Measurements from ENCODE around the gene MAML1. TPM values are rescaled to one million over a fixed set of nuclear protein-coding genes. Genes with fewer than 3 reads are reported as not detected.

The MAML1 gene
- total RNA-seq, 8 experiments from 2014 or later: 7.7 to 37.5 (median 13.2) TPM

- peaks cover 8 to 21% of the 10 kb centered on the region in 2 donors for H3K4me1 ChIP-seq (replicated peaks in 1 of 2)
- in situ Hi-C loops (cut with MboI; ENCODE audit: low pct_unique_long_range_greater_than_20kb in 2 of 9, low sequenced_read_pairs in 9 of 9, unreplicated experiment in 9 of 9): no loop called here
- no peak overlapping the region for H3K27ac ChIP-seq
- WGBS, 10 experiments: 47 to 100% (median 73%) methylated on average over 1 to 3 of the region's 3 CpGs; no CpG with 5 or more reads in 4 of the 10 experiments
- no peak overlapping the region for H3K4me3 ChIP-seq
- ATAC-seq (replicated peaks in 6 of 8): no peak
Measured at GRCh38 chr5:179814090-179814489, 81.5 kb downstream of the MAML1 start.

GRCh38 chr5:179815491-179816249 is 83.0 kb downstream of the MAML1 start:
- 73 to 100% (median 88%) methylated on average over 1 to 16 of the region's 21 CpGs; no CpG with 5 or more reads in 4 of the 10 experiments for WGBS, 10 experiments
- Histone ChIP-seq H3K4me1 (replicated peaks in 1 of 2) (peaks cover 22 to 35% of the 10 kb centered on the region in 2 donors), H3K27ac (no peak overlapping the region), H3K4me3 (no peak overlapping the region)
- in situ Hi-C loops (cut with MboI; ENCODE audit: low pct_unique_long_range_greater_than_20kb in 2 of 9, low sequenced_read_pairs in 9 of 9, unreplicated experiment in 9 of 9): no loop called here
- no peak for ATAC-seq (replicated peaks in 6 of 8)

- no peak for ATAC-seq (replicated peaks in 6 of 8)
- peaks cover 22 to 35% of the 10 kb centered on the region in 2 donors for H3K4me1 ChIP-seq (replicated peaks in 1 of 2)
- in situ Hi-C loops (cut with MboI; ENCODE audit: low pct_unique_long_range_greater_than_20kb in 2 of 9, low sequenced_read_pairs in 9 of 9, unreplicated experiment in 9 of 9): no loop called here
- whole genome bisulfite sequencing, 10 experiments: 71 to 100% (median 100%) methylated on average over 2 to 4 of the region's 23 CpGs; no CpG with 5 or more reads in 7 of the 10 experiments
- no peak overlapping the region for H3K27ac ChIP-seq
- H3K4me3 ChIP-seq: peak overlapping the region in 2 of 5 donors; percentile 15 to 16
Measured at GRCh38 chr5:179816401-179816795, 83.8 kb downstream of the MAML1 start.

- no peak for ATAC-seq (replicated peaks in 6 of 8)
- WGBS, 10 experiments: 40% methylated on average over 2 of the region's 72 CpGs; no CpG with 5 or more reads in 9 of the 10 experiments
- in situ Hi-C loops (cut with MboI; ENCODE audit: low pct_unique_long_range_greater_than_20kb in 2 of 9, low sequenced_read_pairs in 9 of 9, unreplicated experiment in 9 of 9): no loop called here
- Histone ChIP-seq H3K27ac (no peak overlapping the region), H3K4me3 (peak overlapping the region in 3 of 5 donors; percentile 2 to 16 (median 15)), H3K4me1 (replicated peaks in 1 of 2) (peaks cover 22 to 35% of the 10 kb centered on the region in 2 donors)
Measured at GRCh38 chr5:179816796-179817469, 84.3 kb downstream of the MAML1 start.

GRCh38 chr5:179817470-179817840 is 84.8 kb downstream of the MAML1 start:
- in situ Hi-C loops (cut with MboI; ENCODE audit: low pct_unique_long_range_greater_than_20kb in 2 of 9, low sequenced_read_pairs in 9 of 9, unreplicated experiment in 9 of 9): no loop called here
- ATAC-seq (replicated peaks in 6 of 8): no peak
- H3K27ac ChIP-seq: no peak overlapping the region
- H3K4me1 ChIP-seq (replicated peaks in 1 of 2): peaks cover 28 to 39% of the 10 kb centered on the region in 2 donors
- WGBS, 10 experiments: 93 to 100% methylated on average over 1 to 3 of the region's 8 CpGs; no CpG with 5 or more reads in 8 of the 10 experiments
- peak overlapping the region in 2 of 5 donors; percentile 2 to 15 for H3K4me3 ChIP-seq

- peak overlapping the region; percentile 89 to 94 for H3K27ac ChIP-seq
Measured at GRCh38 chr5:179817890-179818745, 85.5 kb downstream of the MAML1 start.

GRCh38 chr5:179818746-179819295 is 86.2 kb downstream of the MAML1 start:
- peak; percentile 45 to 74 (median 66) for ATAC-seq (replicated peaks in 6 of 8)
- 20% methylated on average over 1 of the region's 35 CpGs; no CpG with 5 or more reads in 9 of the 10 experiments for WGBS, 10 experiments
- Histone ChIP-seq H3K27ac (peak overlapping the region; percentile 89 to 94), H3K4me3 (peak overlapping the region; percentile 13 to 77 (median 21)), H3K4me1 (replicated peaks in 1 of 2) (peaks cover 29 to 42% of the 10 kb centered on the region in 2 donors)
- in situ Hi-C loops (cut with MboI; ENCODE audit: low pct_unique_long_range_greater_than_20kb in 2 of 9, low sequenced_read_pairs in 9 of 9, unreplicated experiment in 9 of 9): no loop called here

More at GRCh38 chr5:179817890-179818745, 85.5 kb downstream of the MAML1 start:
- WGBS, 10 experiments: 60 to 100% (median 81%) methylated on average over 1 to 7 of the region's 14 CpGs; no CpG with 5 or more reads in 2 of the 10 experiments
- ATAC-seq (replicated peaks in 6 of 8): no peak
- in situ Hi-C loops (cut with MboI; ENCODE audit: low pct_unique_long_range_greater_than_20kb in 2 of 9, low sequenced_read_pairs in 9 of 9, unreplicated experiment in 9 of 9): no loop called here
- Histone ChIP-seq H3K4me1 (replicated peaks in 1 of 2) (peaks cover 29 to 42% of the 10 kb centered on the region in 2 donors), H3K4me3 (peak overlapping the region; percentile 13 to 77 (median 21))

GRCh38 chr5:179819296-179820126 is 86.9 kb downstream of the MAML1 start:
- WGBS, 10 experiments: 21 to 24% methylated on average over 2 to 5 of the region's 26 CpGs; no CpG with 5 or more reads in 8 of the 10 experiments

GRCh38 chr5:179820127-179820482 is 87.5 kb downstream of the MAML1 start:
- H3K4me3 ChIP-seq: peak overlapping the region; percentile 77 to 92 (median 89)
- in situ Hi-C loops (cut with MboI; ENCODE audit: low pct_unique_long_range_greater_than_20kb in 2 of 9, low sequenced_read_pairs in 9 of 9, unreplicated experiment in 9 of 9): no loop called here
- 0 to 22% (median 17%) methylated on average over 1 to 4 of the region's 12 CpGs; no CpG with 5 or more reads in 7 of the 10 experiments for WGBS, 10 experiments
- no peak for ATAC-seq (replicated peaks in 6 of 8)
- H3K4me1 ChIP-seq (replicated peaks in 1 of 2): peaks cover 29 to 42% of the 10 kb centered on the region in 2 donors
- H3K27ac ChIP-seq: peak overlapping the region; percentile 89 to 94

More at GRCh38 chr5:179819296-179820126, 86.9 kb downstream of the MAML1 start:
- Histone ChIP-seq H3K4me1 (replicated peaks in 1 of 2) (peaks cover 29 to 42% of the 10 kb centered on the region in 2 donors), H3K27ac (peak overlapping the region; percentile 89 to 94), H3K4me3 (peak overlapping the region; percentile 13 to 92 (median 29))
- peak; percentile 21 to 69 (median 54) for ATAC-seq (replicated peaks in 6 of 8)
- in situ Hi-C loops (cut with MboI; ENCODE audit: low pct_unique_long_range_greater_than_20kb in 2 of 9, low sequenced_read_pairs in 9 of 9, unreplicated experiment in 9 of 9): no loop called here

- in situ Hi-C loops (cut with MboI; ENCODE audit: low pct_unique_long_range_greater_than_20kb in 2 of 9, low sequenced_read_pairs in 9 of 9, unreplicated experiment in 9 of 9): no loop called here
- peak within 1 kb of the TSS; percentile 77 to 92 (median 89) for H3K4me3 ChIP-seq
- peak within 1 kb of the TSS; percentile 89 to 94 for H3K27ac ChIP-seq
- H3K4me1 ChIP-seq (replicated peaks in 1 of 2): peaks cover 29 to 42% of the 10 kb centered on the region in 2 donors
- peak; percentile 15 to 60 (median 48) for ATAC-seq (replicated peaks in 6 of 8)
- 0 to 40% (median 0%) methylated on average over 1 to 6 of the region's 81 CpGs; no CpG with 5 or more reads in 7 of the 10 experiments for WGBS, 10 experiments
Measured at GRCh38 chr5:179820483-179821297, 88.1 kb downstream of the MAML1 start, which contains the start of gene SQSTM1. TSS of gene SQSTM1 (plus strand) at chr5:179820905. CDS start at chr5:179820937, 32 bp downstream.
